Neural cell (in vitro differentiated cells): ENCODE data around the gene MCUR1. TPM values are rescaled to one million over a fixed set of nuclear protein-coding genes. Genes with fewer than 3 reads are reported as not detected.

Experiments used
- H2AFZ ChIP-seq: fragments of 200-600, 300-800 bp; sonication (generic), shearing (Covaris generic); 2 replicates; pipeline ENCODE4 v1.6.0; 2014; ENCODE audit warnings: low read depth, mild to moderate bottlenecking, antibody characterized with exemption, low read length, moderate library complexity
- H3F3A ChIP-seq: fragments of 200-600 bp; shearing (Covaris generic); 2 replicates; pipeline ENCODE4 v1.6.1; 2016; ENCODE audit warnings: mild to moderate bottlenecking, moderate library complexity, mixed read lengths, antibody characterized with exemption, low read length; ENCODE audit not compliant: insufficient read depth, poor library complexity, severe bottlenecking
- H3K27ac ChIP-seq: fragments of 200-600, 300-800 bp; sonication (generic), shearing (Covaris generic); 2 replicates; pipeline ENCODE4 v1.5.1; 2014; ENCODE audit warnings: mild to moderate bottlenecking, low read length, moderate library complexity
- H3K27me3 ChIP-seq: fragments of 300-800, 200-600 bp; sonication (generic), shearing (Covaris generic); 2 replicates; pipeline ENCODE4 v1.6.0; 2014; ENCODE audit warnings: mild to moderate bottlenecking, low read depth, low read length, moderate library complexity; ENCODE audit not compliant: insufficient read depth
- H3K36me3 ChIP-seq: fragments of 300-800, 200-600 bp; sonication (generic), shearing (Covaris generic); 2 replicates; pipeline ENCODE4 v1.5.1; 2014; ENCODE audit warnings: mild to moderate bottlenecking, antibody characterized with exemption, low read length, moderate library complexity; ENCODE audit not compliant: insufficient read depth
- H3K4me2 ChIP-seq: fragments of 300-800, 200-600 bp; sonication (generic), shearing (Covaris generic); 2 replicates; pipeline ENCODE4 v1.6.0; 2014; ENCODE audit warnings: mild to moderate bottlenecking, low read length
- H3K4me3 ChIP-seq: fragments of 300-800, 200-600 bp; sonication (generic), shearing (Covaris generic); 2 replicates; pipeline ENCODE4 v1.5.1; 2014; ENCODE audit warnings: mild to moderate bottlenecking, low read length, moderate library complexity
- H3K79me2 ChIP-seq: fragments of 200-600 bp; shearing (Covaris generic); replicated peaks from 2 replicates; pipeline ENCODE4 v1.6.0; 2014; ENCODE audit warnings: mild to moderate bottlenecking, low read length, moderate library complexity; ENCODE audit not compliant: insufficient read depth
- H3K9ac ChIP-seq: fragments of 300-800, 200-600 bp; sonication (generic), shearing (Covaris generic); 2 replicates; pipeline ENCODE4 v1.6.1; 2016; ENCODE audit warnings: mild to moderate bottlenecking, low read length, mixed read lengths
- H3K9me2 ChIP-seq: fragments of 200-600 bp; shearing (Covaris generic); 2 replicates; pipeline ENCODE4 v1.6.1; 2016; ENCODE audit warnings: mild to moderate bottlenecking, low read length, mixed read lengths; ENCODE audit not compliant: insufficient read depth
- H3K9me3 ChIP-seq: fragments of 200-600, 300-800 bp; sonication (generic), shearing (Covaris generic); 2 replicates; pipeline ENCODE4 v1.6.1; 2016; ENCODE audit warnings: mild to moderate bottlenecking, mixed run types, low read length, moderate library complexity, mixed read lengths
- H4K20me1 ChIP-seq: fragments of 200-600 bp; shearing (Covaris generic); 2 replicates; pipeline ENCODE4 v1.6.1; 2016; ENCODE audit warnings: mild to moderate bottlenecking, mixed run types; ENCODE audit not compliant: insufficient read depth
- EP300 ChIP-seq: fragments of 450-650 bp; conservative IDR thresholded peaks from 2 replicates; pipeline ENCODE4 v1.6.1; 2014; ENCODE audit warnings: antibody characterized with exemption, mild to moderate bottlenecking, moderate library complexity; ENCODE audit not compliant: poor library complexity, severe bottlenecking
- EZH2 ChIP-seq: fragments of 200-600, 300-800 bp; shearing (Covaris generic), sonication (generic); IDR thresholded peaks from 2 replicates; pipeline ENCODE4 v1.6.1; 2014; ENCODE audit warnings: antibody characterized with exemption, low read length, borderline replicate concordance, mild to moderate bottlenecking; ENCODE audit not compliant: insufficient read depth, poor library complexity, severe bottlenecking
- MXI1 ChIP-seq: fragments of 450-650 bp; conservative IDR thresholded peaks from 2 replicates; pipeline ENCODE4 v1.6.1; 2014; ENCODE audit warnings: antibody characterized with exemption, mild to moderate bottlenecking; ENCODE audit not compliant: poor library complexity, severe bottlenecking
- POLR2AphosphoS5 ChIP-seq: IDR thresholded peaks from 2 replicates; pipeline ENCODE4 v1.6.1; 2012
- RAD21 ChIP-seq: fragments of 450-650 bp; conservative IDR thresholded peaks from 2 replicates; pipeline ENCODE4 v1.6.1; 2014; ENCODE audit warnings: antibody characterized with exemption, mild to moderate bottlenecking, moderate library complexity
- SMC3 ChIP-seq: fragments of 450-650 bp; conservative IDR thresholded peaks from 2 replicates; pipeline ENCODE4 v1.6.1; 2014; ENCODE audit warnings: antibody characterized with exemption, mild to moderate bottlenecking, moderate library complexity; ENCODE audit not compliant: poor library complexity
- TAF1 ChIP-seq: IDR thresholded peaks from 2 replicates; pipeline ENCODE4 v1.6.1; 2012; ENCODE audit warnings: low read depth
- polyA plus RNA-seq: library from polyadenylated mRNA; depleted of rRNA; stranded (reverse); fragments of >200 nt; gene quantifications from 2 replicates; pipeline ENCODE4 v1.2.3, GENCODE V29; 2014
- TF ChIP-seq, protein P1 (sequence below): fragments of 450-650 bp; IDR thresholded peaks from 2 replicates; pipeline ENCODE4 v1.5.1; 2014; ENCODE audit warnings: antibody characterized with exemption, mild to moderate bottlenecking, moderate library complexity; ENCODE audit not compliant: poor library complexity, severe bottlenecking
- TF ChIP-seq, protein P2 (sequence below): IDR thresholded peaks from 2 replicates; pipeline ENCODE4 v1.6.1; 2012; ENCODE audit warnings: borderline replicate concordance

Gene MCUR1
- polyA plus RNA-seq, 1 donor from 2014 or later, result 10.0 TPM

DNA sequence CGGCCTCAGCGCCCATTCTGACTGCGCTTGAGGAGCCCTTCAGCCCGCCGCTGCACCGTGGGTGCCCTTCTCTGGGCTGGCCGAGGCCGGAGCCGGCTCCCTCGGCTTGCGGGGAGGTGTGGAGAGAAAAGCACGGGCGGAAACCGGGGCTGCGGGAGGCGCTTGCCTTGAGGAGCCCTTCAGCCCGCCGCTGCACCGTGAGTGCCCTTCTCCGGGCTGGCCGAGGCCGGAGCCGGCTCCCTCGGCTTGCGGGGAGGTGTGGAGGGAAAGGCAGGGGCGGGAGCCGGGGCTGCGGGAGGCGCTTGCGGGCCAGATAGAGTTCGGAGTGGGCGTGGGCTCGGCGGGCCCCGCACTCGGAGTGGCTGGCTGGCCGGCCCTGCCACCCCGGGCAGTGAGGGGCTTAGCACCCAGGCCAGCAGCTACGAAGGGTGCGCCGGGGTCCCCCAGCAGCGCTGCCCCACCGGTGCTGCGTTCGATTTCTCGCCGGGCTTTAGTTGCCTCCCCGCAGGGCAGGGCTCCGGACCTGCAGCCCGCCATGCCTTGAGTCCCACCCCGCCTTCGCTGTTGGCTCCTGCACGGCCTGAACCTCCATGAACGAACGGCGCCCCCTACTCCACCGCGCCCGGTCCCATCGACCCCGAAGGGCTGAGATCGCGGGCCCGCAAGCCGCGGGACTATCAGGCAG is 45.7 kb upstream of the MCUR1 start:
- H3K4me3 ChIP-seq, result no peak overlapping the region
- H3K9ac ChIP-seq, result no peak overlapping the region
- TF ChIP-seq POLR2AphosphoS5 (no peak), TAF1 (no peak), EZH2 (no peak), MXI1 (no peak), EP300 (no peak), SMC3 (no peak), RAD21 (no peak)
- TF ChIP-seq, protein P1, sequence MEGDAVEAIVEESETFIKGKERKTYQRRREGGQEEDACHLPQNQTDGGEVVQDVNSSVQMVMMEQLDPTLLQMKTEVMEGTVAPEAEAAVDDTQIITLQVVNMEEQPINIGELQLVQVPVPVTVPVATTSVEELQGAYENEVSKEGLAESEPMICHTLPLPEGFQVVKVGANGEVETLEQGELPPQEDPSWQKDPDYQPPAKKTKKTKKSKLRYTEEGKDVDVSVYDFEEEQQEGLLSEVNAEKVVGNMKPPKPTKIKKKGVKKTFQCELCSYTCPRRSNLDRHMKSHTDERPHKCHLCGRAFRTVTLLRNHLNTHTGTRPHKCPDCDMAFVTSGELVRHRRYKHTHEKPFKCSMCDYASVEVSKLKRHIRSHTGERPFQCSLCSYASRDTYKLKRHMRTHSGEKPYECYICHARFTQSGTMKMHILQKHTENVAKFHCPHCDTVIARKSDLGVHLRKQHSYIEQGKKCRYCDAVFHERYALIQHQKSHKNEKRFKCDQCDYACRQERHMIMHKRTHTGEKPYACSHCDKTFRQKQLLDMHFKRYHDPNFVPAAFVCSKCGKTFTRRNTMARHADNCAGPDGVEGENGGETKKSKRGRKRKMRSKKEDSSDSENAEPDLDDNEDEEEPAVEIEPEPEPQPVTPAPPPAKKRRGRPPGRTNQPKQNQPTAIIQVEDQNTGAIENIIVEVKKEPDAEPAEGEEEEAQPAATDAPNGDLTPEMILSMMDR, result no peak
- TF ChIP-seq, protein P2, sequence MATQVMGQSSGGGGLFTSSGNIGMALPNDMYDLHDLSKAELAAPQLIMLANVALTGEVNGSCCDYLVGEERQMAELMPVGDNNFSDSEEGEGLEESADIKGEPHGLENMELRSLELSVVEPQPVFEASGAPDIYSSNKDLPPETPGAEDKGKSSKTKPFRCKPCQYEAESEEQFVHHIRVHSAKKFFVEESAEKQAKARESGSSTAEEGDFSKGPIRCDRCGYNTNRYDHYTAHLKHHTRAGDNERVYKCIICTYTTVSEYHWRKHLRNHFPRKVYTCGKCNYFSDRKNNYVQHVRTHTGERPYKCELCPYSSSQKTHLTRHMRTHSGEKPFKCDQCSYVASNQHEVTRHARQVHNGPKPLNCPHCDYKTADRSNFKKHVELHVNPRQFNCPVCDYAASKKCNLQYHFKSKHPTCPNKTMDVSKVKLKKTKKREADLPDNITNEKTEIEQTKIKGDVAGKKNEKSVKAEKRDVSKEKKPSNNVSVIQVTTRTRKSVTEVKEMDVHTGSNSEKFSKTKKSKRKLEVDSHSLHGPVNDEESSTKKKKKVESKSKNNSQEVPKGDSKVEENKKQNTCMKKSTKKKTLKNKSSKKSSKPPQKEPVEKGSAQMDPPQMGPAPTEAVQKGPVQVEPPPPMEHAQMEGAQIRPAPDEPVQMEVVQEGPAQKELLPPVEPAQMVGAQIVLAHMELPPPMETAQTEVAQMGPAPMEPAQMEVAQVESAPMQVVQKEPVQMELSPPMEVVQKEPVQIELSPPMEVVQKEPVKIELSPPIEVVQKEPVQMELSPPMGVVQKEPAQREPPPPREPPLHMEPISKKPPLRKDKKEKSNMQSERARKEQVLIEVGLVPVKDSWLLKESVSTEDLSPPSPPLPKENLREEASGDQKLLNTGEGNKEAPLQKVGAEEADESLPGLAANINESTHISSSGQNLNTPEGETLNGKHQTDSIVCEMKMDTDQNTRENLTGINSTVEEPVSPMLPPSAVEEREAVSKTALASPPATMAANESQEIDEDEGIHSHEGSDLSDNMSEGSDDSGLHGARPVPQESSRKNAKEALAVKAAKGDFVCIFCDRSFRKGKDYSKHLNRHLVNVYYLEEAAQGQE, result no peak
- H3K27me3 ChIP-seq, result no peaks in the 10 kb centered on the region
- H3K9me3 ChIP-seq, result no peaks in the 10 kb centered on the region
- H3K4me2 ChIP-seq, result no peak overlapping the region
- H3K9me2 ChIP-seq, result no peaks in the 10 kb centered on the region
- H3K27ac ChIP-seq, result no peak overlapping the region
- no peak overlapping the region for H2AFZ ChIP-seq
- no peaks in the 10 kb centered on the region for H3K36me3 ChIP-seq
- no peaks in the 10 kb centered on the region for H3F3A ChIP-seq
- no peaks in the 10 kb centered on the region for H3K79me2 ChIP-seq
- no peaks in the 10 kb centered on the region for H4K20me1 ChIP-seq

DNA sequence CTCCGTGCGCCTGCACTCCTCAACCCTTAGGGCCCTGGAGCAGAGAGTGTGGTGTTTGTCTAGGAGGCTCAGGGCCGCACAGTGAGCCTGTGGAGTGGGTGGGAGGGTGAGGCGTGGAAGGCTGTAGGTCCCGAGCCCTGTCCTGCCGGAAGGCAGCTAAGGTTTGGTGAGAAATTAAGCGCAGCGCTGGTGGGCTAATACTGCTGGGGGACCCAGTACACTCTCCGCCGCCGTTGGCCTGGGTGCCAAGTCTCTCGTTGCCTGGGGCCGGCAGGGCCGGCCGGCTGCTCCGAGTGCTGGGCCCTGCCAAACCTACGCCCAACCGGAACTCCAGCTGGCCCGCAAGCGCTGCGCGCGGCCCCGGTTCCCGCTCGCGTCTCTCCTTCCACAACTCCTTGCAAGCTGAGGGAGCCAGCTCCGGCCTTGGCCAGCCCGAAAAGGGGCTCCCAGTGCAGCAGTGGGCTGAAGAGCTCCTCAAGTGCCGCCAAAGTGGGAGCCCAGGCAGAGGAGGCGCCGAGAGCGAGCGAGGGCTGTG is 40.4 kb upstream of the MCUR1 start:
- Histone ChIP-seq H3K36me3 (no peaks in the 10 kb centered on the region), H4K20me1 (no peaks in the 10 kb centered on the region), H3K27me3 (no peaks in the 10 kb centered on the region), H3K9me2 (no peaks in the 10 kb centered on the region), H2AFZ (no peak overlapping the region), H3F3A (no peaks in the 10 kb centered on the region), H3K27ac (no peak overlapping the region), H3K4me2 (no peak overlapping the region), H3K79me2 (no peaks in the 10 kb centered on the region), H3K4me3 (no peak overlapping the region), H3K9me3 (no peaks in the 10 kb centered on the region), H3K9ac (no peak overlapping the region)
- no peak for TF ChIP-seq TAF1
- no peak for TF ChIP-seq SMC3
- TF ChIP-seq, protein P1, result no peak
